Activated CD8-positive, alpha-beta memory T cell treated with anti-CD3 and anti-CD28 coated beads, Interleukin-2, amount 10 ng/mL, durations not matched to agents 7 days and 5 days (primary cell): ENCODE results near the gene RPN2. TPM values are rescaled to one million over a fixed set of nuclear protein-coding genes. Genes with fewer than 3 reads are reported as not detected.

Experiments
- ATAC-seq: fragments of 150-1000 bp; cut with Tn5 transposase; one replicate; pipeline ENCODE4 v1.10.0; 2021; ENCODE audit warnings: moderate library complexity
- CTCF ChIA-PET: fragments of 350-600 bp; sonication (Branson Sonifier 250); formaldehyde crosslinking; loops from one replicate; lab custom pipeline; 2021; ENCODE audit warnings: antibody characterized with exemption; lab: Charles Lee
- DNase-seq: peaks from one replicate; pipeline ENCODE4 v3.0.0-alpha.2; 2020
- H3K27ac Mint-ChIP-seq: one replicate; pipeline ENCODE4 v1.8.0; 2021; ENCODE audit warnings: mild to moderate bottlenecking, mixed read lengths
- H3K27me3 Mint-ChIP-seq: one replicate; pipeline ENCODE4 v1.8.0; 2021; ENCODE audit warnings: mixed read lengths
- H3K36me3 Mint-ChIP-seq: one replicate; pipeline ENCODE4 v1.8.0; 2021; ENCODE audit warnings: mild to moderate bottlenecking, mixed read lengths
- H3K4me1 Mint-ChIP-seq: one replicate; pipeline ENCODE4 v1.8.0; 2021; ENCODE audit warnings: mixed read lengths
- H3K4me3 Mint-ChIP-seq: one replicate; pipeline ENCODE4 v1.8.0; 2021; ENCODE audit warnings: mild to moderate bottlenecking, moderate library complexity, mixed read lengths
- H3K9me3 Mint-ChIP-seq: one replicate; pipeline ENCODE4 v1.8.0; 2022; ENCODE audit warnings: low read depth, mixed read lengths
- total RNA-seq, 2 experiments: library from RNA; stranded (reverse); gene quantifications; one replicate each; pipeline ENCODE4 v1.2.3, GENCODE V29; 2021

The RPN2 gene
- total RNA-seq, 2 experiments from 2014 or later, result 148 to 178 TPM

GRCh38 chr20:37243076-37243936 lies 64.2 kb downstream of the RPN2 start:
- Mint-ChIP-seq H3K27ac (no peak overlapping the region), H3K27me3 (no peaks in the 10 kb centered on the region), H3K36me3 (peaks cover 23% of the 10 kb centered on the region), H3K9me3 (no peaks in the 10 kb centered on the region), H3K4me1 (no peaks in the 10 kb centered on the region), H3K4me3 (no peak overlapping the region)
- CTCF ChIA-PET, result interaction anchor here (0.9 kb wide), 1 partner anchor 14 kb away, joined by 3 read pairs; no protein-coding TSS in a partner anchor
- no peak for DNase-seq
- ATAC-seq, result no peak

GRCh38 chr20:37243937-37244571 lies 64.9 kb downstream of the RPN2 start:
- CTCF ChIA-PET, result interaction anchor here (0.9 kb wide), 1 partner anchor 15 kb away, joined by 3 read pairs; no protein-coding TSS in a partner anchor
- no peak for DNase-seq
- no peak overlapping the region for H3K27ac Mint-ChIP-seq
- H3K27me3 Mint-ChIP-seq, result no peaks in the 10 kb centered on the region
- H3K9me3 Mint-ChIP-seq, result no peaks in the 10 kb centered on the region
- no peak for ATAC-seq
- no peaks in the 10 kb centered on the region for H3K4me1 Mint-ChIP-seq
- no peak overlapping the region for H3K4me3 Mint-ChIP-seq
- H3K36me3 Mint-ChIP-seq, result peaks cover 19% of the 10 kb centered on the region

GRCh38 chr20:37244572-37244957 lies 65.4 kb downstream of the RPN2 start:
- Mint-ChIP-seq H3K36me3 (peaks cover 19% of the 10 kb centered on the region), H3K27me3 (no peaks in the 10 kb centered on the region), H3K27ac (no peak overlapping the region), H3K9me3 (no peaks in the 10 kb centered on the region), H3K4me1 (no peaks in the 10 kb centered on the region), H3K4me3 (no peak overlapping the region)
- ATAC-seq (no peak), DNase-seq (no peak)
- CTCF ChIA-PET, result no interaction called here

GRCh38 chr20:37245216-37246150 lies 66.4 kb downstream of the RPN2 start:
- ATAC-seq, result no peak
- CTCF ChIA-PET, result no interaction called here
- no peaks in the 10 kb centered on the region for H3K4me1 Mint-ChIP-seq
- peaks cover 18% of the 10 kb centered on the region for H3K36me3 Mint-ChIP-seq
- DNase-seq, result no peak
- H3K4me3 Mint-ChIP-seq, result no peak overlapping the region
- no peaks in the 10 kb centered on the region for H3K9me3 Mint-ChIP-seq
- no peak overlapping the region for H3K27ac Mint-ChIP-seq
- H3K27me3 Mint-ChIP-seq, result no peaks in the 10 kb centered on the region

GRCh38 chr20:37246736-37247135 lies 67.6 kb downstream of the RPN2 start:
- CTCF ChIA-PET, result interaction anchor here (0.5 kb wide), 1 partner anchor 167 kb away, joined by 3 read pairs; no protein-coding TSS in a partner anchor
- Mint-ChIP-seq H3K36me3 (peaks cover 8% of the 10 kb centered on the region), H3K27ac (no peak overlapping the region), H3K4me3 (no peak overlapping the region), H3K9me3 (no peaks in the 10 kb centered on the region), H3K4me1 (no peaks in the 10 kb centered on the region), H3K27me3 (no peaks in the 10 kb centered on the region)
- no peak for ATAC-seq
- DNase-seq, result no peak

- no peak for DNase-seq
- H3K4me3 Mint-ChIP-seq, result no peak overlapping the region
- ATAC-seq, result no peak
- H3K9me3 Mint-ChIP-seq, result no peaks in the 10 kb centered on the region
- no peaks in the 10 kb centered on the region for H3K27me3 Mint-ChIP-seq
- peaks cover 3% of the 10 kb centered on the region for H3K36me3 Mint-ChIP-seq
- no peak overlapping the region for H3K27ac Mint-ChIP-seq
- CTCF ChIA-PET, result no interaction called here
- H3K4me1 Mint-ChIP-seq, result no peaks in the 10 kb centered on the region
These were observed 68.4 kb downstream of the RPN2 start for GRCh38 chr20:37247547-37247946.

- Mint-ChIP-seq H3K27me3 (peaks cover 4% of the 10 kb centered on the region), H3K27ac (no peak overlapping the region), H3K36me3 (no peaks in the 10 kb centered on the region), H3K4me1 (no peaks in the 10 kb centered on the region), H3K4me3 (no peak overlapping the region), H3K9me3 (peaks cover 2% of the 10 kb centered on the region)
- no peak for DNase-seq
- CTCF ChIA-PET, result interaction anchor here (1.6 kb wide), 1 partner anchor 54 kb away, joined by 4 read pairs; no protein-coding TSS in a partner anchor
- ATAC-seq, result no peak
These were observed 70.2 kb downstream of the RPN2 start for GRCh38 chr20:37249304-37249703.

GRCh38 chr20:37251825-37252477 lies 72.8 kb downstream of the RPN2 start:
- H3K27me3 Mint-ChIP-seq, result peaks cover 7% of the 10 kb centered on the region
- DNase-seq, result no peak
- no peak overlapping the region for H3K27ac Mint-ChIP-seq
- H3K36me3 Mint-ChIP-seq, result no peaks in the 10 kb centered on the region
- H3K9me3 Mint-ChIP-seq, result peaks cover 7% of the 10 kb centered on the region
- no peak for ATAC-seq
- H3K4me3 Mint-ChIP-seq, result no peak overlapping the region
- H3K4me1 Mint-ChIP-seq, result no peaks in the 10 kb centered on the region
- CTCF ChIA-PET, result no interaction called here

GRCh38 chr20:37253087-37253486 lies 74.0 kb downstream of the RPN2 start:
- no peak overlapping the region for H3K27ac Mint-ChIP-seq
- DNase-seq, result no peak
- H3K9me3 Mint-ChIP-seq, result peaks cover 7% of the 10 kb centered on the region
- no peak for ATAC-seq
- H3K27me3 Mint-ChIP-seq, result peaks cover 7% of the 10 kb centered on the region
- CTCF ChIA-PET, result no interaction called here
- H3K4me3 Mint-ChIP-seq, result no peak overlapping the region
- no peaks in the 10 kb centered on the region for H3K36me3 Mint-ChIP-seq
- no peaks in the 10 kb centered on the region for H3K4me1 Mint-ChIP-seq

GRCh38 chr20:37254114-37254878 lies 75.2 kb downstream of the RPN2 start:
- H3K27me3 Mint-ChIP-seq, result peaks cover 10% of the 10 kb centered on the region
- H3K27ac Mint-ChIP-seq, result no peak overlapping the region
- no peak overlapping the region for H3K4me3 Mint-ChIP-seq
- CTCF ChIA-PET, result no interaction called here
- no peak for DNase-seq
- no peak for ATAC-seq
- H3K9me3 Mint-ChIP-seq, result peaks cover 7% of the 10 kb centered on the region
- no peaks in the 10 kb centered on the region for H3K4me1 Mint-ChIP-seq
- no peaks in the 10 kb centered on the region for H3K36me3 Mint-ChIP-seq

- Mint-ChIP-seq H3K4me3 (no peak overlapping the region), H3K27ac (no peak overlapping the region), H3K9me3 (peaks cover 7% of the 10 kb centered on the region), H3K27me3 (peaks cover 27% of the 10 kb centered on the region), H3K36me3 (no peaks in the 10 kb centered on the region), H3K4me1 (no peaks in the 10 kb centered on the region)
- no peak for DNase-seq
- CTCF ChIA-PET, result no interaction called here
- ATAC-seq, result no peak
These were observed 77.2 kb downstream of the RPN2 start for GRCh38 chr20:37256286-37256685.

GRCh38 chr20:37257530-37257929 lies 78.4 kb downstream of the RPN2 start:
- Mint-ChIP-seq H3K4me3 (no peak overlapping the region), H3K4me1 (no peaks in the 10 kb centered on the region), H3K9me3 (peaks cover 7% of the 10 kb centered on the region), H3K27ac (no peak overlapping the region), H3K27me3 (peaks cover 30% of the 10 kb centered on the region), H3K36me3 (no peaks in the 10 kb centered on the region)
- ATAC-seq (no peak), DNase-seq (no peak)
- CTCF ChIA-PET, result no interaction called here
